Lower lobe of right lung (tissue), 2 donors: Measurements from ENCODE around the gene MAPT. TPM values are rescaled to one million over a fixed set of nuclear protein-coding genes. Genes with fewer than 3 reads are reported as not detected.

Experiments
- ATAC-seq, 2 donors: fragments of 200-7000 bp; cut with Tn5 transposase; one replicate each; pipeline ENCODE4 v1.9.1; 2020 to 2022; ENCODE audit warnings: mild to moderate bottlenecking in 2 of 2, moderate library complexity in 2 of 2
- DNase-seq: peaks from one replicate; pipeline ENCODE4 v3.0.0-alpha.2; 2020
- H3K27ac ChIP-seq: fragments of 200-600 bp; one replicate; pipeline ENCODE4 v1.8.0; 2022
- H3K27me3 ChIP-seq: fragments of 200-600 bp; one replicate; pipeline ENCODE4 v1.8.0; 2022; ENCODE audit warnings: low read depth
- H3K36me3 ChIP-seq: fragments of 200-600 bp; one replicate; pipeline ENCODE4 v1.8.0; 2022; ENCODE audit warnings: mild to moderate bottlenecking
- H3K4me1 ChIP-seq: fragments of 200-600 bp; one replicate; pipeline ENCODE4 v1.8.0; 2022
- H3K4me3 ChIP-seq: fragments of 200-600 bp; one replicate; pipeline ENCODE4 v1.8.0; 2022; ENCODE audit warnings: mild to moderate bottlenecking
- H3K9me3 ChIP-seq: fragments of 200-600 bp; one replicate; pipeline ENCODE4 v1.8.0; 2022
- intact Hi-C: fragments of 100-400 bp; cut with DNase I; formaldehyde crosslinking; loops from one replicate; pipeline ENCODE4 v1.11.0; 2022
- total RNA-seq: library from RNA; stranded (reverse); fragmentation: NEBNext Ultra II Directional; extraction: Animal tissue kit (Norgen Biotek cat#: 25700); gene quantifications from one replicate; pipeline ENCODE4 v1.2.1, GENCODE V29; 2021
- TF ChIP-seq, protein P1 (sequence below): fragments of 200-600 bp; IDR thresholded peaks from one replicate; pipeline ENCODE4 v1.8.0; 2022; ENCODE audit warnings: antibody characterized with exemption, mild to moderate bottlenecking
- donor health status: DM: no; HTN: yes; CAD: no; lungs with severe emphysema.

Gene MAPT
- total RNA-seq, 1 donor from 2014 or later = 5.5 TPM

DNA sequence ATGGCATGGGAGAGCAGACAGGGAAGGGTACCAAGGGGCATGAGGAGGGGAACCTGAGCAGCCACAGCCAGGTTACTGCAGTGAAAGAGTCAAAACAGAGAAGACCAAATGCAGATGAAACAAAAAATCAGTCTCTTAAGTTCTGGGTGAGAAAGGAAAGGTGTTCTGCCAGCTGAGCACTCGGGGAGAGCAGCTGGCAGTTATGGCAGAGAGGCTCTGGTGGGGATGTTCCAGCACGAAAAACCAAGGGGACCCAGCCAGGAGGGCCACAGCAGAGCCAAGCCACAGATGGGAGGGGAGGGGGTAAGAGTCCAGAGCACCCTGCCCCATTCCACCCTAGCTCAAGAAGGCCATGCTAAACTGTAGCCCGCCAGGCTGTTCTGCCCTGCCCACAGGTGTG lies 136.4 kb downstream of the MAPT start:
- no peaks in the 10 kb centered on the region for H3K9me3 ChIP-seq
- no peak overlapping the region for H3K27ac ChIP-seq
- no peaks in the 10 kb centered on the region for H3K27me3 ChIP-seq
- intact Hi-C loops = no loop called here
- H3K4me1 ChIP-seq = peaks cover 9% of the 10 kb centered on the region
- ATAC-seq (no peak), DNase-seq (no peak)
- TF ChIP-seq, protein P1, sequence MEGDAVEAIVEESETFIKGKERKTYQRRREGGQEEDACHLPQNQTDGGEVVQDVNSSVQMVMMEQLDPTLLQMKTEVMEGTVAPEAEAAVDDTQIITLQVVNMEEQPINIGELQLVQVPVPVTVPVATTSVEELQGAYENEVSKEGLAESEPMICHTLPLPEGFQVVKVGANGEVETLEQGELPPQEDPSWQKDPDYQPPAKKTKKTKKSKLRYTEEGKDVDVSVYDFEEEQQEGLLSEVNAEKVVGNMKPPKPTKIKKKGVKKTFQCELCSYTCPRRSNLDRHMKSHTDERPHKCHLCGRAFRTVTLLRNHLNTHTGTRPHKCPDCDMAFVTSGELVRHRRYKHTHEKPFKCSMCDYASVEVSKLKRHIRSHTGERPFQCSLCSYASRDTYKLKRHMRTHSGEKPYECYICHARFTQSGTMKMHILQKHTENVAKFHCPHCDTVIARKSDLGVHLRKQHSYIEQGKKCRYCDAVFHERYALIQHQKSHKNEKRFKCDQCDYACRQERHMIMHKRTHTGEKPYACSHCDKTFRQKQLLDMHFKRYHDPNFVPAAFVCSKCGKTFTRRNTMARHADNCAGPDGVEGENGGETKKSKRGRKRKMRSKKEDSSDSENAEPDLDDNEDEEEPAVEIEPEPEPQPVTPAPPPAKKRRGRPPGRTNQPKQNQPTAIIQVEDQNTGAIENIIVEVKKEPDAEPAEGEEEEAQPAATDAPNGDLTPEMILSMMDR = no peak
- no peak overlapping the region for H3K4me3 ChIP-seq
- peaks cover 83% of the 10 kb centered on the region for H3K36me3 ChIP-seq

DNA sequence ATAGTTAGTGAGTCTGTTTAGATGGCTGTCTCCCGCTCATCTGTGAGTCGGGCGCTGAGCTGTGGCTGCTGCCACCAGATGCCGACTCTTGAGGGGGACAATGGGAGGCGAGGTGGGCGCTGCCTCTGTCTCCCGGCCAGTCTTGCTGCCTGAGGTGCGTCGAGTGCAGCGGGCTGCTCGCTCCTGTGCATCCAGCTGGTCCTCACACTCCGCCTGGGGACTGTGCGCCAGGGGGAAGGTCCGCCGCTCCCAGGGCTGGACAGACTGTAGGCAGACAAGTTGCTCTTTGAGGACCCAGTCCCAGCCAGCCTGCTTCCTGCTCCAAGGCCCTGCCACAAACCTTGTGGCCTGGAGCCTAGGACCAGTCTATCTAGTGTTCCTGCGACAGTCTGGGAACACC lies 137.1 kb downstream of the MAPT start:
- DNase-seq (no peak), ATAC-seq (peak in 1 of 2 donors; percentile 5)
- intact Hi-C loops = no loop called here
- Histone ChIP-seq H3K4me3 (no peak overlapping the region), H3K9me3 (no peaks in the 10 kb centered on the region), H3K27me3 (no peaks in the 10 kb centered on the region), H3K4me1 (peaks cover 9% of the 10 kb centered on the region), H3K36me3 (peaks cover 84% of the 10 kb centered on the region), H3K27ac (no peak overlapping the region)
- TF ChIP-seq, protein P1 = no peak

DNA sequence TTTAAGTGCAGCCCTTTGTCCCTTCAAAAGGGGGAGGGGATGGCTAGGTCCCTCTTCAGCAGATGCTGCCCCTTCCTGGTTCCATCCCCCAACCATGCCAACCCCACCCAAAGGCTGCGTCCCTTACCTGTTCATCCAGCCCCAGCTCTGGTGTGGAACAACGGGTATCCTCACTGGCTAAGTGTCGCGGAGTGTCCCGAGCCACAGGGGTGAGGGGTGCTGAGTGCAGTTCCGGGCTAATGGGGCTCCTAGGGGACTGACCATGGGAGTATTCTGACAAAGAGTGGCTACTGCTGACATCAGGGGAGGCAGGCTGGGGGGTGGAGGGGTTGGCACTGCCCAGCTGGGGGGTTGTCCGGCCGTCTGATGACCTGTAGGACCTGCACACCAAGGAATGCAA lies 137.6 kb downstream of the MAPT start:
- Histone ChIP-seq H3K27me3 (no peaks in the 10 kb centered on the region), H3K36me3 (peaks cover 84% of the 10 kb centered on the region), H3K27ac (no peak overlapping the region), H3K4me3 (no peak overlapping the region), H3K9me3 (no peaks in the 10 kb centered on the region), H3K4me1 (peaks cover 9% of the 10 kb centered on the region)
- TF ChIP-seq, protein P1 = no peak
- ATAC-seq (peak in 1 of 2 donors; percentile 7), DNase-seq (no peak)
- intact Hi-C loops = no loop called here

DNA sequence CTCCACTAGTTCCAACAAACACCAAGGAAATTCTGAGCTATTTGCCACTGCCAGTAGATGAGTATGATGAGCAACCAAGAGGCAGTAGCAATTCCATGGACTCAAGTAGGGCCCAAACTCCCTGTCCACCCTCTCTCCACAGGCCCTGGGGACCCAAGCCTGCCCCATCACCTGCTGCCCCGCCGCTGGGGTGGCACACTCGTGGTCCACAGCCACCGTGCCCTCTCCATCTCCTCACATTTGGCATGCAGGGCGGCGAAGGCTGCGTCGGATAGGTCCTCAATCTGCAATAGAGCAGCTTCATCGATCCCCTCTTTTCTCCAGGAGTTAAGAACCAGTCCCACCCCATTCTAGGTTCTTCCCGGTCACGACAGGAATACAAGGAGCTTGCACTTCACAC lies 138.6 kb downstream of the MAPT start:
- TF ChIP-seq, protein P1 = no peak
- ATAC-seq (no peak), DNase-seq (no peak)
- Histone ChIP-seq H3K27ac (no peak overlapping the region), H3K4me1 (peaks cover 5% of the 10 kb centered on the region), H3K27me3 (no peaks in the 10 kb centered on the region), H3K4me3 (no peak overlapping the region), H3K9me3 (no peaks in the 10 kb centered on the region), H3K36me3 (peaks cover 86% of the 10 kb centered on the region)
- intact Hi-C loops = no loop called here

DNA sequence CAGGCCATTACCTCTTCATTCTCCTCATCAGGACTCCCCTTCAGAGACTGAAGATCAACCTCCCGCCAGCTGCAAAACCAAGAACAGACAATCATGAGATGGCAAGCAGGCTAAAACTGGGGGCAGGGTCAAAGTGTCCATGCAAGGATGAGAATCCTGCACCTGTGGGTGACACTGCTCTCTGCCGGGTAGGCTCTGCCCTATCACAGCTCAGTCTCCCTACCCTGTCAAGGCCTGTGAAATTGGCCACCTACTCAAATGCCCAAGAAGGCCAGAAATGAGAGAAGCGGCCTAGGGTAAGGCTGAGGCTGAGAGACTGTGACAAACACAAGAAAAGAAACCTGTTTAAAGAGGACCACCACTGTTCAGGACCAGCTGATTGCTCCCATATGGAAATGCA lies 139.0 kb downstream of the MAPT start:
- no peak for ATAC-seq
- intact Hi-C loops = no loop called here
- peaks cover 1% of the 10 kb centered on the region for H3K4me1 ChIP-seq
- H3K9me3 ChIP-seq = no peaks in the 10 kb centered on the region
- no peak overlapping the region for H3K4me3 ChIP-seq
- H3K27me3 ChIP-seq = no peaks in the 10 kb centered on the region
- TF ChIP-seq, protein P1 = no peak
- DNase-seq = no peak
- no peak overlapping the region for H3K27ac ChIP-seq
- peaks cover 86% of the 10 kb centered on the region for H3K36me3 ChIP-seq
